H1 (cell line): ENCODE data around the gene CXCR4. TPM values are rescaled to one million over a fixed set of nuclear protein-coding genes. Genes with fewer than 3 reads are reported as not detected.

Experiments used
- CHD2 ChIP-seq: IDR thresholded peaks from 2 replicates; pipeline ENCODE4 v1.6.1; 2012; ENCODE audit warnings: low read length, improper control_type of control experiment
- HDAC2 ChIP-seq, 2 experiments: fragments of 300-600 bp in 1 of 2; sonication (generic) in 1 of 2; IDR thresholded peaks; 2 replicates each; pipeline ENCODE4 v1.6.1; 2011 to 2012; ENCODE audit warnings: low read depth in 2 of 2, low read length in 2 of 2, mild to moderate bottlenecking in 2 of 2, moderate library complexity in 2 of 2, borderline replicate concordance in 1 of 2, inconsistent platforms in 1 of 2
- JUND ChIP-seq: IDR thresholded peaks from 2 replicates; pipeline ENCODE4 v1.6.1; 2011; ENCODE audit warnings: mild to moderate bottlenecking, improper control_type of control experiment, low read length
- polyA plus RNA-seq, 7 experiments: library from polyadenylated mRNA; depleted of rRNA in 3 of 7; stranded (reverse) in 5 of 7; unstranded in 2 of 7; fragments of >200 nt in 5 of 7; fragments of 200-250 nt in 2 of 7; gene quantifications; 1 replicate in 5 of 7; 2 replicates in 1 of 7; 4 replicates in 1 of 7; pipeline versions ENCODE4 v1.2.1 to v1.2.3, GENCODE V29; 2011 to 2013; ENCODE audit warnings: missing spikeins in 2 of 7, mixed read lengths in 2 of 7
- total RNA-seq: library from RNA; stranded (reverse); fragmentation: NEBNext Ultra II Directional; extraction: Animal tissue kit (Norgen Biotek cat#: 25700); gene quantifications from 2 replicates; pipeline ENCODE4 v1.2.1, GENCODE V29; 2021
- TF ChIP-seq, protein P1 (sequence below), 3 experiments: IDR thresholded peaks; 1 replicate in 2 of 3; 2 replicates in 1 of 3; pipeline versions ENCODE4 v1.5.1 to v1.6.1; 2011; ENCODE audit warnings: low read length in 3 of 3, mild to moderate bottlenecking in 3 of 3, inconsistent platforms in 2 of 3, low read depth in 1 of 3, moderate library complexity in 1 of 3; ENCODE audit not compliant: insufficient read depth in 1 of 3; ENCODE audit errors: control extremely low read depth in 1 of 3

The CXCR4 gene
- total and polyA plus RNA-seq, 2 of the 8 experiments (the other 6 are each of a cell fraction or from before 2014, with no cell fraction given): 1.8 to 2.8 TPM

DNA sequence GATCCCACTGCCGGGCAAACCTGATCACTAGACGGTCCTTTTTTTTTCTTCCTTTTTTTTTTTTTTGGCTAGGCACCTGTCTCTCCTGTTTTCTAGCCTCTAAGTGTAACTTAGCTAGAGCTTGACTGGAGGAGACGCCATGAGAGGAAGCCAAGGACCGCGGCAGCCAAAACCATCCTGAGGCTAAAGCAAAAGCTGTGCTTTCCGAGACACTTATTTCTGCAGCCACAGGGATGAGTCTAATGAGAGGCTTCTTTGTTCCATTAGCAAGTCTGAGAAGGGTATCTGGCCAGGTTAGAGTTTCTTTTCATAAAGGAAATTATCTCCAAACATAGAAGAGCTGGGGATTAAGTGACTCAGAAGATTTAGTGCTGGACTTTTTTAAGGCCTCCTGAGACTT lies 7.3 kb upstream of the CXCR4 start (continued):
- TF ChIP-seq JUND (no peak), HDAC2 (IDR thresholded peaks at IDR 0.05; ENCODE audit: borderline replicate concordance in 1 of 2, low read depth in 2 of 2, low read length in 2 of 2) (no peak), CHD2 (no peak)
- TF ChIP-seq, protein P1, sequence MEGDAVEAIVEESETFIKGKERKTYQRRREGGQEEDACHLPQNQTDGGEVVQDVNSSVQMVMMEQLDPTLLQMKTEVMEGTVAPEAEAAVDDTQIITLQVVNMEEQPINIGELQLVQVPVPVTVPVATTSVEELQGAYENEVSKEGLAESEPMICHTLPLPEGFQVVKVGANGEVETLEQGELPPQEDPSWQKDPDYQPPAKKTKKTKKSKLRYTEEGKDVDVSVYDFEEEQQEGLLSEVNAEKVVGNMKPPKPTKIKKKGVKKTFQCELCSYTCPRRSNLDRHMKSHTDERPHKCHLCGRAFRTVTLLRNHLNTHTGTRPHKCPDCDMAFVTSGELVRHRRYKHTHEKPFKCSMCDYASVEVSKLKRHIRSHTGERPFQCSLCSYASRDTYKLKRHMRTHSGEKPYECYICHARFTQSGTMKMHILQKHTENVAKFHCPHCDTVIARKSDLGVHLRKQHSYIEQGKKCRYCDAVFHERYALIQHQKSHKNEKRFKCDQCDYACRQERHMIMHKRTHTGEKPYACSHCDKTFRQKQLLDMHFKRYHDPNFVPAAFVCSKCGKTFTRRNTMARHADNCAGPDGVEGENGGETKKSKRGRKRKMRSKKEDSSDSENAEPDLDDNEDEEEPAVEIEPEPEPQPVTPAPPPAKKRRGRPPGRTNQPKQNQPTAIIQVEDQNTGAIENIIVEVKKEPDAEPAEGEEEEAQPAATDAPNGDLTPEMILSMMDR (IDR thresholded peaks at IDR 0.05; ENCODE audit: control extremely low read depth in 1 of 3, insufficient read depth in 1 of 3, low read depth in 1 of 3, low read length in 3 of 3): no peak
